ENCODE data around the gene ERP44.
"Not testable (repeated sequence)": the region's sequence is repeated elsewhere in the genome, so short reads cannot be mapped to it uniquely, and the experiment has no call there.

DNA sequence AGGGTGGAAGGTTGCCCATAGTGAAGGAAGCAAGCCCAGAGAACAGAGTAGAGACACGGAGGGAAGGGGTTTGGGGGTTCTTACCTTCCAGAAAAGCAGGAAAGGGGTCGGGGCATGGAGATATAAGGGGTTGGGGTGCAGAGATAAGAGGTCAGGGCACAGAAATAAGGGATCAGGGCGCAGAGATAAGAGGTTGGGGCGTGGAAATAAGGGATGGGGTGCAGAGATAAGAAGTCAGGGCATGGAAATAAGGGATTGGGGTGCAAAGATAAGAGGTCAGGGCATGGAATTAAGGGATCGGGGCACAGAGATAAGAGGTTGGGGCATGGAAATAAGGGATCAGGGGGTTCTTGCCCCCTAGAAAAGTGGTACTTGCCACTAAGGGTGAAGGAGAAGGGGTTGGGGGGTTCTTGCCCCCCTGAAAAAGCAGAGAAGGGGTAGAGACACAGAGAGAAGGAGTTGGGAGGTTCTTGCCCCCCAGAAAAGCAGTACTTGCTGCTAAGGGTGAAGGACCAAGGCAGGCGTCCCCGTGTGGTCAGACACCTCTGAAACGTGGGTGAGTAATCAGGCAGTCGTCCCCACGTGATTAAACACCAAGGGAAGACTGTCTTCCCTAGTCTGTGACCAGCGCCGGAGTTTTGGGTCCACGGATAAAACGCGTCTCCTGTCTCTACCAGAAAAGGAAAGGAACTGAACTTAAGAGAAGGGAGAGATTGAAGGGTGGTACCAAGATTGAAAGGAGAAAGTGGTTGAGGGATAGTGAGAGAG, 46.6 kb upstream of the ERP44 start:
- TF ChIP-seq, protein P1, sequence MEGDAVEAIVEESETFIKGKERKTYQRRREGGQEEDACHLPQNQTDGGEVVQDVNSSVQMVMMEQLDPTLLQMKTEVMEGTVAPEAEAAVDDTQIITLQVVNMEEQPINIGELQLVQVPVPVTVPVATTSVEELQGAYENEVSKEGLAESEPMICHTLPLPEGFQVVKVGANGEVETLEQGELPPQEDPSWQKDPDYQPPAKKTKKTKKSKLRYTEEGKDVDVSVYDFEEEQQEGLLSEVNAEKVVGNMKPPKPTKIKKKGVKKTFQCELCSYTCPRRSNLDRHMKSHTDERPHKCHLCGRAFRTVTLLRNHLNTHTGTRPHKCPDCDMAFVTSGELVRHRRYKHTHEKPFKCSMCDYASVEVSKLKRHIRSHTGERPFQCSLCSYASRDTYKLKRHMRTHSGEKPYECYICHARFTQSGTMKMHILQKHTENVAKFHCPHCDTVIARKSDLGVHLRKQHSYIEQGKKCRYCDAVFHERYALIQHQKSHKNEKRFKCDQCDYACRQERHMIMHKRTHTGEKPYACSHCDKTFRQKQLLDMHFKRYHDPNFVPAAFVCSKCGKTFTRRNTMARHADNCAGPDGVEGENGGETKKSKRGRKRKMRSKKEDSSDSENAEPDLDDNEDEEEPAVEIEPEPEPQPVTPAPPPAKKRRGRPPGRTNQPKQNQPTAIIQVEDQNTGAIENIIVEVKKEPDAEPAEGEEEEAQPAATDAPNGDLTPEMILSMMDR (IDR thresholded peaks at IDR 0.05; ENCODE audit: insufficient read depth, low read depth, low read length), result not testable (repeated sequence)
- not testable (repeated sequence) for TF ChIP-seq EZH2 (IDR thresholded peaks at IDR 0.05; ENCODE audit: insufficient read depth, low read length)

Data from astrocyte (in vitro differentiated cells and primary cell).